Gastroesophageal sphincter (tissue), 4 donors: ENCODE data around the gene DUOX2. TPM values are rescaled to one million over a fixed set of nuclear protein-coding genes. Genes with fewer than 3 reads are reported as not detected.
"Not testable (repeated sequence)": the region's sequence is repeated elsewhere in the genome, so short reads cannot be mapped to it uniquely, and the experiment has no call there.

Experiments
- ATAC-seq: fragments of 150-250 bp; one replicate; pipeline ENCODE4 v1.9.1; 2016; ENCODE audit warnings: mild to moderate bottlenecking, moderate library complexity
- H3K27ac ChIP-seq, 4 donors: fragments of 200-600 bp; sonication (generic) in 3 of 4; 1 replicate in 3 of 4; 2 replicates in 1 of 4; pipeline ENCODE4 v1.5.1; 2016 to 2019
- H3K27me3 ChIP-seq: fragments of 200-600 bp; sonication (generic); one replicate; pipeline ENCODE4 v1.5.1; 2019
- H3K36me3 ChIP-seq, 2 donors: fragments of 200-600 bp; sonication (generic); one replicate each; pipeline ENCODE4 v1.5.1; 2019; ENCODE audit warnings: control low read depth in 1 of 2
- H3K4me1 ChIP-seq, 3 donors: fragments of 200-600 bp; sonication (generic); 1 replicate in 2 of 3; 2 replicates in 1 of 3; pipeline ENCODE4 v1.5.1; 2016 to 2019; ENCODE audit warnings: control low read depth in 2 of 3
- H3K4me3 ChIP-seq, 2 donors: fragments of 200-600 bp; sonication (generic); one replicate each; pipeline ENCODE4 v1.5.1; 2019; ENCODE audit warnings: mild to moderate bottlenecking in 1 of 2, moderate library complexity in 1 of 2
- H3K9me3 ChIP-seq, 3 donors: fragments of 200-600 bp; sonication (generic); one replicate each; pipeline ENCODE4 v1.5.1; 2017 to 2019; ENCODE audit warnings: control low read depth in 2 of 3
- EP300 ChIP-seq: sonication (generic); formaldehyde crosslinking; IDR thresholded peaks from one replicate; pipeline ENCODE4 v1.6.1; 2017; ENCODE audit warnings: antibody characterized with exemption, mild to moderate bottlenecking
- POLR2A ChIP-seq, 2 donors: fragments of 450-650 bp; IDR thresholded peaks; one replicate each; pipeline ENCODE4 v1.6.1; 2017; ENCODE audit warnings: antibody characterized with exemption in 2 of 2, mild to moderate bottlenecking in 2 of 2, moderate library complexity in 1 of 2
- POLR2AphosphoS5 ChIP-seq: sonication (generic); formaldehyde crosslinking; IDR thresholded peaks from one replicate; pipeline ENCODE4 v1.6.1; 2017; ENCODE audit warnings: antibody characterized with exemption
- WGBS, 2 donors: methylation state at CpG; one replicate each; pipeline ENCODE4 v1.1.5; 2018; ENCODE audit warnings: low coverage in 1 of 2; 5-methylcytosine and 5-hydroxymethylcytosine counted together
- total RNA-seq, 4 donors: library from RNA; depleted of rRNA; stranded (reverse); fragments of >200 nt; gene quantifications; one replicate each; pipeline ENCODE4 v1.1.0, GENCODE V29; 2016
- TF ChIP-seq, protein P1 (sequence below), 4 experiments: fragments of 200-600 bp in 2 of 4; fragments of 450-650 bp in 2 of 4; sonication (generic) in 1 of 4; IDR thresholded peaks; one replicate each; pipeline ENCODE4 v1.5.1; 2017 to 2019; ENCODE audit warnings: antibody characterized with exemption in 4 of 4, mild to moderate bottlenecking in 2 of 4, moderate library complexity in 2 of 4

DUOX2 gene
- total RNA-seq, 4 donors from 2014 or later = 0.13 to 1.5 (median 0.54) TPM

- no peak overlapping the region for H3K4me3 ChIP-seq
- no peaks in the 10 kb centered on the region for H3K9me3 ChIP-seq
- ATAC-seq = no peak
- H3K36me3 ChIP-seq = no peaks in the 10 kb centered on the region
- no peak overlapping the region for H3K27ac ChIP-seq
- TF ChIP-seq EP300 = no peak
- TF ChIP-seq, protein P1, sequence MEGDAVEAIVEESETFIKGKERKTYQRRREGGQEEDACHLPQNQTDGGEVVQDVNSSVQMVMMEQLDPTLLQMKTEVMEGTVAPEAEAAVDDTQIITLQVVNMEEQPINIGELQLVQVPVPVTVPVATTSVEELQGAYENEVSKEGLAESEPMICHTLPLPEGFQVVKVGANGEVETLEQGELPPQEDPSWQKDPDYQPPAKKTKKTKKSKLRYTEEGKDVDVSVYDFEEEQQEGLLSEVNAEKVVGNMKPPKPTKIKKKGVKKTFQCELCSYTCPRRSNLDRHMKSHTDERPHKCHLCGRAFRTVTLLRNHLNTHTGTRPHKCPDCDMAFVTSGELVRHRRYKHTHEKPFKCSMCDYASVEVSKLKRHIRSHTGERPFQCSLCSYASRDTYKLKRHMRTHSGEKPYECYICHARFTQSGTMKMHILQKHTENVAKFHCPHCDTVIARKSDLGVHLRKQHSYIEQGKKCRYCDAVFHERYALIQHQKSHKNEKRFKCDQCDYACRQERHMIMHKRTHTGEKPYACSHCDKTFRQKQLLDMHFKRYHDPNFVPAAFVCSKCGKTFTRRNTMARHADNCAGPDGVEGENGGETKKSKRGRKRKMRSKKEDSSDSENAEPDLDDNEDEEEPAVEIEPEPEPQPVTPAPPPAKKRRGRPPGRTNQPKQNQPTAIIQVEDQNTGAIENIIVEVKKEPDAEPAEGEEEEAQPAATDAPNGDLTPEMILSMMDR (IDR thresholded peaks at IDR 0.05) = no peak
- no peak for TF ChIP-seq POLR2A (IDR thresholded peaks at IDR 0.05)
- TF ChIP-seq POLR2AphosphoS5 = no peak
- no peaks in the 10 kb centered on the region for H3K4me1 ChIP-seq
- peaks cover 17% of the 10 kb centered on the region for H3K27me3 ChIP-seq
Observed at GRCh38 chr15:45083223-45083622, 30.7 kb downstream of the DUOX2 start.

DNA sequence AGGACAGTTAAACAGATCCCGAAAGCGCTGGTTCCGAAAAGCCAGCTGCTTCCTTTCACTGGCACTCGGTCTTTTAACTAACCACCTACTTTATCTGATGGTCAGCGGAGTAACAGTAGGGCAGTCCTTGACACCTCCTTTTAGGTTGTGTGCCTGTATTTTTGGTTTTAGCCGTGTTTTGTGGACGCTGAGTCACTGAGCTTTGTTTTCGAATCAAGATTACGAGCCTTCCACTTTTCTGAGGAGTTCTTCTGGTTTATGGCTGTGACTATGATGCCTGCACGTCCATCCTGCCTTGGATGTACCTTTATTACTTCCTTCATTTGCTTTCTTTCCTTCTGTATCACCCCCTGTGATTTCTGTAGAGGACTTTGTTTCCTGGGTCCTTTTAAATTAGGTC lies 31.6 kb downstream of the DUOX2 start:
- not testable (repeated sequence) for H3K36me3 ChIP-seq, H3K27ac ChIP-seq, ATAC-seq, H3K9me3 ChIP-seq, H3K4me1 ChIP-seq, H3K4me3 ChIP-seq
- 55 to 68% methylated on average over 2 to 5 of the region's 10 CpGs for WGBS, 2 donors
- peaks cover 13% of the 10 kb centered on the region for H3K27me3 ChIP-seq

DNA sequence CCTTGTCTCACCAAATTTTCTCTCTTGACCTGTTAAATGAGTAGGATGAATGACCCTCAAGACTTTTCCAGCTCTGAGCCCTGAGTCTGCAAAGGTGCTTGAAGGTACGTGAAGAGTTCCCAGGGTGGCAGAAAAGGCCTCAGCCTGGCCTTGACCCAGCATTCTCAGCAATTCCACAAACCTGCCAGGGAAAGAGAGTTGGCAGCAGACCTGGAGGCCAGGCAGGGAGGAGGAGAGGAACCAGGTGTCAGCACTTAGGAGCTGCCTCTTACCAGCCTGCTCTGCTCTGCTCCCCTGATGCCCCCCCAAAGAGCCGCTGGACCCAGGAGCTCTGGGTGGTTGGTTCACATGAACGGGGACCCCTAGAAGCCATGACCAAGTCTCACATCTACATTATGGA lies 33.4 kb downstream of the DUOX2 start:
- H3K4me1 ChIP-seq, H3K27me3 ChIP-seq, ATAC-seq, H3K9me3 ChIP-seq, H3K27ac ChIP-seq, H3K4me3 ChIP-seq, H3K36me3 ChIP-seq: not testable (repeated sequence)
- no CpG with 5 or more reads among the region's 3 CpGs for WGBS, 2 donors

GRCh38 chr15:45079628-45080246 lies 34.2 kb downstream of the DUOX2 start:
- not testable (repeated sequence) for H3K4me1 ChIP-seq, H3K9me3 ChIP-seq, H3K27ac ChIP-seq, H3K27me3 ChIP-seq, ATAC-seq, H3K4me3 ChIP-seq, H3K36me3 ChIP-seq
- 60 to 73% methylated on average over 3 of the region's 5 CpGs for WGBS, 2 donors

GRCh38 chr15:45079201-45079600 lies 34.8 kb downstream of the DUOX2 start:
- 67 to 83% methylated on average over 1 to 3 of the region's 5 CpGs for WGBS, 2 donors
- H3K9me3 ChIP-seq, H3K4me1 ChIP-seq, H3K36me3 ChIP-seq, H3K4me3 ChIP-seq, H3K27ac ChIP-seq, H3K27me3 ChIP-seq, ATAC-seq: not testable (repeated sequence)

- ATAC-seq, H3K4me1 ChIP-seq, H3K27ac ChIP-seq: not testable (repeated sequence)
Observed at GRCh38 chr15:45077391-45077790, 36.6 kb downstream of the DUOX2 start.

GRCh38 chr15:45075440-45076320 lies 38.3 kb downstream of the DUOX2 start:
- H3K4me1 ChIP-seq, H3K27ac ChIP-seq, H3K4me3 ChIP-seq, H3K36me3 ChIP-seq, H3K27me3 ChIP-seq, ATAC-seq, H3K9me3 ChIP-seq: not testable (repeated sequence)
- no CpG with 5 or more reads among the region's 9 CpGs for WGBS, 2 donors

More at GRCh38 chr15:45077391-45077790, 36.6 kb downstream of the DUOX2 start:
- not testable (repeated sequence) for H3K9me3 ChIP-seq, H3K27me3 ChIP-seq, H3K36me3 ChIP-seq, H3K4me3 ChIP-seq
- 50 to 100% methylated on average over 1 to 2 of the region's 2 CpGs for WGBS, 2 donors

GRCh38 chr15:45073602-45074001 lies 40.4 kb downstream of the DUOX2 start:
- not testable (repeated sequence) for H3K4me3 ChIP-seq, H3K9me3 ChIP-seq, H3K4me1 ChIP-seq, H3K27ac ChIP-seq, H3K27me3 ChIP-seq, ATAC-seq
- H3K36me3 ChIP-seq = peaks cover 0 to 17% of the 10 kb centered on the region in 2 donors

DNA sequence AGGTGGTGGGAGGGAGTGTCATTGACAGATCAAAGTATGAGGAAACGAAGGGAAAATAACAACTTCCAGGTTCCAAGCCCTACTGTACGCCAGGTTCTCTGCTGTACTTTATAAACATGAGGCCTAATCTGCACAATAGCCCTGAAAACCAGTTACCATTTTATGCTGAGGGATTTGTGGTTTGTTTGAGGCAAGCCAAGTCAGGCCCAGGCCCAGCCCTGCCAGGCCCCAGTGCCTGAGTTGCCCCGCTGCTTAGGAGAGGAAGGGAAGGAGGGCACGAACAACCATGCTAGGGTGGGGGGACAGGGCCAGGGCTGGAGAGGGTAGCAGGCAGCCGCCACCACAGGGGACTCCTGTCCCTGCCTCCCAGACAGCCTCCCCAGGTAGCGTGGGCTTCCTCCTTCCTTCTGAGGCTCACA lies 44.0 kb downstream of the DUOX2 start:
- not testable (repeated sequence) for H3K27ac ChIP-seq, H3K9me3 ChIP-seq, H3K27me3 ChIP-seq, H3K4me3 ChIP-seq, ATAC-seq, H3K4me1 ChIP-seq
- WGBS, 2 donors = 83% methylated on average over 1 of the region's 6 CpGs; no CpG with 5 or more reads in 1 of the 2 donors
- H3K36me3 ChIP-seq = peaks cover 0 to 23% of the 10 kb centered on the region in 2 donors
